ENCODE data around the gene MBD3.

DNA sequence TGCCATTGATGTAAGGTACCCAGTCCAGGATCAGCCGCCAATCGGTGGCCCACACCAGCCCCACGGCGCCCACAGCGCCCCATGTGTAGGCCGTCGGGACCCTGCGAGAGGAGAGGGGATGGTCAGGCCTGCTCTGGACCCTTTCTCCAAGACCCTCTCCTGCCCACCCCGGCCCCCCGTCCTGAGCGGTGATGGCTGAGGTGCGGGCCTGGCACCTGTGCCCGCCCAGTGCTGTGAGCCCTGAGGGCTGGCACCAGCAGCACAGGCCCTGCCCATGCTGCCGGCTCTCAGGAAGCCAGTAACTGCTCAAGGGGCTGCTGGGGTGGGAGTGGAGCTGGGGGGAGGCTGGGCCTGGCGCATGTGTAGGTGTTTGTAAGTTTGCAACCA lies 6.8 kb upstream of the MBD3 start:
- no peak for TF ChIP-seq ESRRG (CRISPR knock-in tag; IDR thresholded peaks at IDR 0.05)
- no peak for TF ChIP-seq ZNF565 (CRISPR knock-in tag; conservative IDR thresholded peaks at IDR 0.05; ENCODE audit: low read depth)
- TF ChIP-seq ISL1 (CRISPR knock-in tag; IDR thresholded peaks at IDR 0.05): no peak
- no peak for TF ChIP-seq TCF4 (CRISPR knock-in tag; IDR thresholded peaks at IDR 0.05; ENCODE audit: borderline replicate concordance)
